Retinal pigment epithelial cell (primary cell): ENCODE results near the gene GPR75.

ENCODE experiments used
- DNase-seq: peaks from one replicate; pipeline ENCODE4 v3.0.0-alpha.2; 2010; ENCODE audit warnings: low read depth
- H3K4me3 ChIP-seq: 2 replicates; pipeline ENCODE4 v1.5.1; 2011; ENCODE audit warnings: mild to moderate bottlenecking, low read length, control low read depth, moderate library complexity
- CTCF ChIP-seq: conservative IDR thresholded peaks from 2 replicates; pipeline ENCODE4 v1.5.1; 2011; ENCODE audit warnings: low read depth, low read length, control low read depth, inconsistent platforms

Gene GPR75

DNA sequence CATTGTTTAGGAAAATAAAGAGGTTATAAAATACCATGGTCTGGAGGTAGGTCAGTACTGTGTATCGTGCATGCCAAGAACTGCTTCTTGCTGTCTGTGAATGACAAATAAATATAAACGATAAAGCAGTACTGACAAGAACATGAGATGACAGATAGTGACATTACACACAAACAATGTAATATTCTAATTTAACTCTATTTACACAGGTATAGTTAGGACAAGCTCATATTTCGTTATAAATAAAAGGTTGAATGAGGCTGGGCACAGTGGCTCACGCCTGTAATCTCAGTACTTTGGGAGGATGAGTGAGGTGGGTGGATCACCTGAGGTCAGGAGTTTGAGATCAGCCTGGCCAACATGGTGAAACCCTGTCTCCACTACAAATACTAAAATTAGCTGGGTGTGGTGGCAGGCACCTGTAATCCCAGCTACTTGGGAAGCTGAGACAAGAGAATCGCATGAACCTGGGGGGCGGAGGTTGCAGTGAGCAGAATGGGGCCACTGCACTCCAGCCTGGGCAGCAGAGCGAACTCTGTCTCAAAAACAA, 14.7 kb upstream of the GPR75 start:
- TF ChIP-seq CTCF: no peak
- no peak overlapping the region for H3K4me3 ChIP-seq
- DNase-seq: no peak

GRCh38 chr2:53867773-53868172, 8.0 kb upstream of the GPR75 start:
- no peak for DNase-seq
- TF ChIP-seq CTCF: no peak
- H3K4me3 ChIP-seq: no peak overlapping the region

DNA sequence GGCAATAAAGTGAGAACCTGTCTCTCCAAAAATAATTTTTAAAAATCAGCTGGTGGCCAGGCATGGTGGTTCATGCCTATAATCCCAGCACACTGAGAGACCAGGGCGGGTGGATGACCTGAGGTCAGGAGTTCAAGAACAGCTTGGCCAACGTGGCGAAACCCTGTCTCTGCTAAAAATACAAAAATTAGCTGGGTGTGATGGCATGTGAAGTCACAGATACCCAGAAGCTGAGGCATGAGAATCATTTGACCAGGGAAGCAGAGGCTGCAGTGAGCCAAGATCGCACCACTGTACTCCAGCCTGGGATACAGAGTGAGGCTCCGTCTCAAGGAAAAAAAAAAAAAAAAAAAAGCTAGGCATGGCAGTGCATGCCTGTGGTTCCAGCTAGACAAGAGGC, 7.4 kb upstream of the GPR75 start:
- no peak overlapping the region for H3K4me3 ChIP-seq
- DNase-seq: no peak
- no peak for TF ChIP-seq CTCF

DNA sequence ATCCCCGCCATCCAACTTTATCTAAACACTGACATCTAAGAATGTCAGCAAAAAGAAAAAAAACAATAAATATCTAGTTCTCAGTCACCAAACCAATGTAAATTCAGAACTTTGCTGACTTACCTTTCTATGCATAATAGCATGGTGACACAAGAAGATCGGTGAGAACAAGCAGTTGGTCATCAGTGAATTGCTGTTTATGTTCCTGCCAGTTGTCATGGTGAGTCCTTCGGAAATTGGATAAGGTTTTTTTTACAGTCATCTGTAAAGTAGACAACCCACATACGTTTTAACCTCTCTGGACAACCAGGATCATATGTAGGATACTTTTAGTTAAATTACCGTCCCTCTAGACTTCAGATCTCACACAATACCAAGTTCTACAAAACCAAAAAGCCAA, 6.2 kb upstream of the GPR75 start:
- H3K4me3 ChIP-seq: no peak overlapping the region
- DNase-seq: no peak
- TF ChIP-seq CTCF: no peak

- no peak for TF ChIP-seq CTCF
- DNase-seq: no peak
- H3K4me3 ChIP-seq: no peak overlapping the region
These were observed 5.5 kb upstream of the GPR75 start for GRCh38 chr2:53865264-53865663.

DNA sequence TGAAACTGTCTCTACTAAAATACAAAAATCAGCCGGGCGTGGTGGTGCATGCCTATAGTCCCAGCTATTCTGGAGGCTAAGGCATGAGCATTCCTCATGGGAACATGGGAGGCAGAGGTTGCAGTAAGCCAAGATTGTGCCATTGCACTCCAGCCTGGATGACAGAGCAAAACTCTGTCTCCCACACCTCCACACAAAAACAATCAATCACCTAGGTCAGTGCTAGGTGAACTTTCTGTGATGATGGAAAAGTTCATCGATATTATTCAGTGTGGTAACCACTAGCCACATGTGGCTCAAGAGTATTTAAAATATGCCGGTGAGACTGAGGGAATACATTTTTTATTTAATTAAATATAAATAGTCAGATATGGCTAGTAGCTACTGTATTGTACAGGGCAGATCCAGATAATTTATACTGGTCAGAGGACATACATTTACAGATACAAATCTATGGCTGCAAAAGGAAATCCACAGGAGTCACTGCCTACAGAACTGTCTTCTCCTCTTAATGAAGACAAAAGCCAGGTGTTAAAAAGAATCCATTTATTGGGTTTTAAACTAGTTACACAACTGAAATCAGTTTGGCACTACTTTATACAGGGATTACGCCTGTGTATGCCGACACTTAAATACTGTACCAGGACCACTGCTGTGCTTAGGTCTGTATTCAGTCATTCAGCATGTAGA, 3.9 kb upstream of the GPR75 start:
- H3K4me3 ChIP-seq: no peak overlapping the region
- DNase-seq: no peak
- TF ChIP-seq CTCF: no peak

GRCh38 chr2:53861824-53862223, 2.1 kb upstream of the GPR75 start:
- H3K4me3 ChIP-seq: no peak overlapping the region
- TF ChIP-seq CTCF: no peak

More at GRCh38 chr2:53861824-53862223, 2.1 kb upstream of the GPR75 start:
- no peak for DNase-seq
